Calu3 (cell line): ENCODE measurements around the gene TNIK. TPM values are rescaled to one million over a fixed set of nuclear protein-coding genes. Genes with fewer than 3 reads are reported as not detected.

ENCODE experiments used
- BruUV-seq: library from RNA; stranded (reverse); fragments of 400-500 nt; replicated peaks from 2 replicates; lab custom pipeline; 2021; lab: Mats Ljungman, UMichigan
- CTCF ChIA-PET: fragments of 300-600 bp; sonication (Branson Sonifier 250); formaldehyde crosslinking; loops from one replicate; lab custom pipeline; 2022; ENCODE audit warnings: antibody characterized with exemption; lab: Charles Lee
- DNase-seq: peaks from one replicate; pipeline ENCODE4 v3.0.0; 2022
- H3K27ac Mint-ChIP-seq: one replicate; pipeline ENCODE4 v1.8.0; 2022; ENCODE audit warnings: mixed read lengths; ENCODE audit not compliant: unreplicated experiment
- H3K27me3 Mint-ChIP-seq: one replicate; pipeline ENCODE4 v1.8.0; 2022; ENCODE audit warnings: mixed read lengths; ENCODE audit not compliant: unreplicated experiment
- H3K36me3 Mint-ChIP-seq: one replicate; pipeline ENCODE4 v1.8.0; 2022; ENCODE audit warnings: mild to moderate bottlenecking, moderate library complexity, mixed read lengths; ENCODE audit not compliant: insufficient read depth, unreplicated experiment
- H3K4me1 Mint-ChIP-seq: one replicate; pipeline ENCODE4 v1.8.0; 2022; ENCODE audit warnings: mild to moderate bottlenecking, low read depth, mixed read lengths; ENCODE audit not compliant: unreplicated experiment
- H3K4me3 Mint-ChIP-seq: one replicate; pipeline ENCODE4 v1.8.0; 2022; ENCODE audit warnings: mild to moderate bottlenecking, low read depth, moderate library complexity, mixed read lengths; ENCODE audit not compliant: unreplicated experiment
- H3K9me3 Mint-ChIP-seq: one replicate; pipeline ENCODE4 v1.8.0; 2022; ENCODE audit warnings: low read depth, mixed read lengths; ENCODE audit not compliant: unreplicated experiment
- intact Hi-C: fragments of 100-400 bp; cut with micrococcal nuclease; formaldehyde crosslinking; loops from one replicate; pipeline ENCODE4 v1.10.0; 2022; ENCODE audit not compliant: unreplicated experiment
- total RNA-seq: library from RNA; stranded (reverse); gene quantifications from 2 replicates; pipeline ENCODE4 v1.2.3, GENCODE V29; 2022
- TF ChIP-seq, protein P1 (sequence below): fragments of 200-600 bp; IDR thresholded peaks from one replicate; pipeline ENCODE4 v1.8.0; 2022; ENCODE audit warnings: antibody characterized with exemption; ENCODE audit not compliant: unreplicated experiment

TNIK gene
- total RNA-seq, 1 experiment from 2014 or later = 19.7 TPM

DNA sequence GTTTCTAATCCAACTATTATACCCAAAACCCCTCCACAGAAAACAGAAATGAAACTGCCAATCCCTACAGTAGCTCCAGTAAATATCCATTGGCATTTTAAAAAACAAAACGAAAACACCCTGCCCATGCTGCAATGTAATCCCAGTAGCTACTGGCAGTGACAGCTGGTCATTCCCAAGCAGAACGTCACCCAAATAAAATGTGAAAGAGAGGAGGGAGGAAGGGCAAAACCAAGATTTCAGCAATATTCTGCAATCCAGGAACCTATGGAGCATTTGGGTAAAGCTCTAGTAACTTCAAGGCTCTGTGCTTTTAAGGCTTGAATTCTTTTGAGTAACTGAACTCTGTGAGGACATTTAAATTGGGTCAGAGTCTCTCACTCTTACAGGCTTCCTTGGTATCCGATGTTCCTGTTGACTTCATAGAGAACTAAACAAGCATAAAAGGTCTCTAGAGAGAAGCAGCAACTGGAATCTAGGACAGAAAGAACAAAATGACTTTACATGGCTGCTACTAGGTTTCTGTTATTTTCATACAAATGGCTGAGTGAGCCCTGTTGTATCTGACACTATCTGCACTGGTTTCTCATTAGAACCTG, 136.2 kb downstream of the TNIK start:
- DNase-seq = no peak
- BruUV-seq = no TSS peak
- TF ChIP-seq, protein P1, sequence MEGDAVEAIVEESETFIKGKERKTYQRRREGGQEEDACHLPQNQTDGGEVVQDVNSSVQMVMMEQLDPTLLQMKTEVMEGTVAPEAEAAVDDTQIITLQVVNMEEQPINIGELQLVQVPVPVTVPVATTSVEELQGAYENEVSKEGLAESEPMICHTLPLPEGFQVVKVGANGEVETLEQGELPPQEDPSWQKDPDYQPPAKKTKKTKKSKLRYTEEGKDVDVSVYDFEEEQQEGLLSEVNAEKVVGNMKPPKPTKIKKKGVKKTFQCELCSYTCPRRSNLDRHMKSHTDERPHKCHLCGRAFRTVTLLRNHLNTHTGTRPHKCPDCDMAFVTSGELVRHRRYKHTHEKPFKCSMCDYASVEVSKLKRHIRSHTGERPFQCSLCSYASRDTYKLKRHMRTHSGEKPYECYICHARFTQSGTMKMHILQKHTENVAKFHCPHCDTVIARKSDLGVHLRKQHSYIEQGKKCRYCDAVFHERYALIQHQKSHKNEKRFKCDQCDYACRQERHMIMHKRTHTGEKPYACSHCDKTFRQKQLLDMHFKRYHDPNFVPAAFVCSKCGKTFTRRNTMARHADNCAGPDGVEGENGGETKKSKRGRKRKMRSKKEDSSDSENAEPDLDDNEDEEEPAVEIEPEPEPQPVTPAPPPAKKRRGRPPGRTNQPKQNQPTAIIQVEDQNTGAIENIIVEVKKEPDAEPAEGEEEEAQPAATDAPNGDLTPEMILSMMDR = no peak
- no peaks in the 10 kb centered on the region for H3K27me3 Mint-ChIP-seq
- no peaks in the 10 kb centered on the region for H3K36me3 Mint-ChIP-seq
- H3K4me3 Mint-ChIP-seq = no peak overlapping the region
- intact Hi-C loops = no loop called here
- CTCF ChIA-PET = interaction anchor here (0.7 to 1.4 kb wide), 2 partner anchors 11 to 30 kb away, joined by 3 read pairs; no protein-coding TSS in a partner anchor
- H3K4me1 Mint-ChIP-seq = peaks cover 9% of the 10 kb centered on the region
- no peak overlapping the region for H3K27ac Mint-ChIP-seq
- peaks cover 3% of the 10 kb centered on the region for H3K9me3 Mint-ChIP-seq

DNA sequence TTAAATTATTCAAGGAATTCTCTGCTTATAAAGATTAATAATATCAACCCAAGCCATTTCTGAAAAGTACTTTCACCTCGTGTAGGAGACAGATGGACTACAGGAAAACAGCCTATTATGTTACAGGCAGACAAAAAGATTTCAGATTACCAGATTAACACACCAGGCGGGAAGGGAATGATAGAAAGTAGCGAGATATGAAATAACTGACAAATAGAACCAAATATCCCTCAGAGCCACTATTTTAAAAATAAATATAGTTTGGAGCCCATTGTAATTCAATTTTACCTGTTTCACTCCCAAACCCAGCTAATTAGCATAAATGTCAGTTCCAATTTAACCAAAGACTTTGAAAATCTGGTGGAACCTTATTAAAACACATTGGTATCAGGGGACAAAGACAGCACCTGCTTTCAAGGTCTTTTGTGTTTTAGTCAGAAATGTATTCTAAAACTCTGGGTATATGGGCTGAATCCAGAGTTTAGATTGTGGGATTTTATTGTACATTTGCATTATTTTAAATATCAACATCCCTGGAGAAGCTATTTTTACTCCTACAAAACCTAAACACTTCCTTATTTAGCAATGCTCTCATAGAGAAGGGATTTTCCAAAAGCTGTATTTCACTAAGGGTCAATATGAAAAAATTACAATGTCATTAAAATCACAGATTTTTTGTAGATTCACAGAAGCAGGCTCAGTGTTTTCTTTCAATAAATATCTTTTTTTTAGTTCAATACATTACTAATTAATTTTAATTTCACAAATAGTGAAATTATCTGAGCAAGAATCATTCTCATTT, 138.4 kb downstream of the TNIK start:
- no peak overlapping the region for H3K4me3 Mint-ChIP-seq
- TF ChIP-seq, protein P1 = no peak
- H3K27me3 Mint-ChIP-seq = no peaks in the 10 kb centered on the region
- BruUV-seq = no TSS peak
- no peaks in the 10 kb centered on the region for H3K36me3 Mint-ChIP-seq
- intact Hi-C loops = no loop called here
- no peaks in the 10 kb centered on the region for H3K4me1 Mint-ChIP-seq
- CTCF ChIA-PET = interaction anchor here (0.6 to 0.9 kb wide), 2 partner anchors 24 to 89 kb away, joined by 3 read pairs; no protein-coding TSS in a partner anchor
- H3K9me3 Mint-ChIP-seq = peaks cover 3% of the 10 kb centered on the region
- DNase-seq = no peak
- no peak overlapping the region for H3K27ac Mint-ChIP-seq

DNA sequence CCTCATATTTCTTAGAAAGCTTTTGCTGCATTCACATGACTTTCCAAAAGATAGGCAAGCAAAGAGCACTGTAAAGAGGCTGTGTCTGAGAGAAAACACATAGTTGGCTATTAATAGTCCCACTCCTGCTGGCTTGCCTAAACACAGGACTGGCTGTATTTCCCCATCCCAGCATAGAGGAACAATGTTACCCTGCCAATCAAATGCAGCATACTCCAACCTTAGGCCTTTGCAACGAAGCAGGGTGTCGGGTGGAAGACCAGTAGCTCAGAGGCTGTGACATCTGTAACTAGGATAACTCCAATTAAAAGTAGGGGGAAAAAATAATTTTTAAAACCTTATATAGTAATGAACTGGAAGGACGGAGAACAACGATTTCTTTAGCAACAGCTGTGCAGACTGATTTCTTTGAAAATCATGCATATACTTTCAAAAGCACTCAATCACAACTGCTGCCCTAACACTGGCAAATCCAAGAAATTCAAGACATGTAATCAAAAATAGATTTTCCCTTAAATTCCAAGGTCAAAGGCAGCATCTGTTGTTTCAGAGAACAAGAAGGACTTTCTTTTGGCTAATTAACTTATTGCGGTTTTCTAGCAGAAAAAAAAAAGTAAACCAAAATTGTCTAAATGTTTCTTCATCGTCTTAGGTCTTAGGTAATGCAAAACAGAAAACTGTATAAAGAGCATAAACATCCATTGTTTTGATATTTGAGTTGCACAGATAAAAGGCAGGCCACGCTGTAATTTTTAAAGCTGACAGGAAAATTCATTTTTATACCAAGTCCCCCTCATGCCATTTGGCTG, 139.3 kb downstream of the TNIK start:
- CTCF ChIA-PET = no interaction called here
- Mint-ChIP-seq H3K36me3 (no peaks in the 10 kb centered on the region), H3K27ac (no peak overlapping the region), H3K4me3 (no peak overlapping the region), H3K4me1 (peaks cover 6% of the 10 kb centered on the region), H3K9me3 (peaks cover 4% of the 10 kb centered on the region), H3K27me3 (no peaks in the 10 kb centered on the region)
- BruUV-seq = no TSS peak
- no peak for DNase-seq
- TF ChIP-seq, protein P1 = no peak
- intact Hi-C loops = no loop called here

DNA sequence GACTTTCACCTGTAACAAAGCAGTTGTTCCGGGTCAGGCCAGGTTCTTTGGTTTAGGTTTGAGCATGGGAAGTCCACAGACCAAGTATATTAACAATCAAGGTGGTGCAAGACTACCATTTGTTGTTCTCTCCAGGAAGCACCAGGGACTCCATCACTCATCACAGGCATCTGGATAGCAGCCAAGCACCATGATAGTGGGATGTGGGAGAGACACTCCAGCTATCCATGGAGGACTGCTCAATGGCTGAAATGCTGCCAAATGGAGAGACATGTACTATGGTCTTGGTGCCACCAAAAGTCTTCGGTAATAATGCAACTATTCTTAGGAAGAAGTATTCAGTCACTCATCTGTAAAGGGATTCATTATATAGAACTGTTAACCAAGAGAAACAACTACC, 143.0 kb downstream of the TNIK start:
- intact Hi-C loops = no loop called here
- no peak for DNase-seq
- Mint-ChIP-seq H3K4me3 (no peak overlapping the region), H3K27ac (no peak overlapping the region), H3K36me3 (no peaks in the 10 kb centered on the region), H3K27me3 (no peaks in the 10 kb centered on the region), H3K9me3 (peaks cover 2% of the 10 kb centered on the region), H3K4me1 (peaks cover 22% of the 10 kb centered on the region)
- BruUV-seq = no TSS peak
- CTCF ChIA-PET = interaction anchor here (1.4 kb wide), 1 partner anchor 11 kb away, joined by 3 read pairs; no protein-coding TSS in a partner anchor
- TF ChIP-seq, protein P1 = no peak
